ENCODE data around the gene FAM47E.

FAM47E gene

GRCh38 chr4:76272582-76272981 lies 21.1 kb downstream of the FAM47E start:
- H3K36me3 ChIP-seq (ENCODE audit: low read depth), result no peaks in the 10 kb centered on the region
- peaks cover 1% of the 10 kb centered on the region for H3K4me1 ChIP-seq (ENCODE audit: insufficient read depth, poor library complexity, severe bottlenecking)
- no peak for ATAC-seq (ENCODE audit: low read depth)
- TF ChIP-seq CTCF (IDR thresholded peaks at IDR 0.05; ENCODE audit: poor library complexity, severe bottlenecking), result no peak
- H3K27ac ChIP-seq (ENCODE audit: poor library complexity, severe bottlenecking), result no peak overlapping the region
- H3K4me3 ChIP-seq (ENCODE audit: severe bottlenecking), result no peak overlapping the region
- no peaks in the 10 kb centered on the region for H3K27me3 ChIP-seq (ENCODE audit: insufficient read depth, poor library complexity, severe bottlenecking)
- no peak for DNase-seq (ENCODE audit: low spot score)
- H3K9me3 ChIP-seq (ENCODE audit: severe bottlenecking), result no peaks in the 10 kb centered on the region

DNA sequence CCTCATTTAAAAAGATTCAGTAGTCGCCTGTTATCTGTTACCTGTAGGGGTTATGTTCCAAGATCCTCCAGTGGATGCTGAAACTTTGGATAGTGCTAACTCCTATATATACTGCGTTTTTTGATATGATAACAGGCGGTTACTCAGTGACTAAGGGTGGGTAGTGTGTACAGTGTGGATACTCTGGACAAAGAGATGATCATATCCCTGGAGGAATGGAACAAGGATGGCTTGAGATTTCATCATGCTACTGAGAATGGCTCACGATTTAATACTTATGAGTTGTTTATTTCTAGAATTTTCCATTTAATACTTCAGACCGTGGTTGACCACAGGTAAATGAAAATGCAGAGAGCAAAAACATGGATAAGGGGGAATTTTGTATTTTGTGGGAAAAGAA lies 21.5 kb downstream of the FAM47E start:
- no peaks in the 10 kb centered on the region for H3K36me3 ChIP-seq (ENCODE audit: low read depth)
- H3K4me1 ChIP-seq (ENCODE audit: insufficient read depth, poor library complexity, severe bottlenecking), result peaks cover 4% of the 10 kb centered on the region
- H3K27me3 ChIP-seq (ENCODE audit: insufficient read depth, poor library complexity, severe bottlenecking), result no peaks in the 10 kb centered on the region
- TF ChIP-seq CTCF (IDR thresholded peaks at IDR 0.05; ENCODE audit: poor library complexity, severe bottlenecking), result no peak
- no peak overlapping the region for H3K27ac ChIP-seq (ENCODE audit: poor library complexity, severe bottlenecking)
- ATAC-seq (ENCODE audit: low read depth) (no peak), DNase-seq (ENCODE audit: low spot score) (no peak)
- no peak overlapping the region for H3K4me3 ChIP-seq (ENCODE audit: severe bottlenecking)
- no peaks in the 10 kb centered on the region for H3K9me3 ChIP-seq (ENCODE audit: severe bottlenecking)

GRCh38 chr4:76275486-76276124 lies 24.1 kb downstream of the FAM47E start:
- Histone ChIP-seq H3K4me3 (ENCODE audit: severe bottlenecking) (no peak overlapping the region), H3K4me1 (ENCODE audit: insufficient read depth, poor library complexity, severe bottlenecking) (peaks cover 4% of the 10 kb centered on the region), H3K9me3 (ENCODE audit: severe bottlenecking) (no peaks in the 10 kb centered on the region), H3K27ac (ENCODE audit: poor library complexity, severe bottlenecking) (no peak overlapping the region), H3K36me3 (ENCODE audit: low read depth) (no peaks in the 10 kb centered on the region), H3K27me3 (ENCODE audit: insufficient read depth, poor library complexity, severe bottlenecking) (no peaks in the 10 kb centered on the region)
- TF ChIP-seq CTCF (IDR thresholded peaks at IDR 0.05; ENCODE audit: poor library complexity, severe bottlenecking), result no peak
- ATAC-seq (ENCODE audit: low read depth), result no peak
- no peak for DNase-seq (ENCODE audit: low spot score)

DNA sequence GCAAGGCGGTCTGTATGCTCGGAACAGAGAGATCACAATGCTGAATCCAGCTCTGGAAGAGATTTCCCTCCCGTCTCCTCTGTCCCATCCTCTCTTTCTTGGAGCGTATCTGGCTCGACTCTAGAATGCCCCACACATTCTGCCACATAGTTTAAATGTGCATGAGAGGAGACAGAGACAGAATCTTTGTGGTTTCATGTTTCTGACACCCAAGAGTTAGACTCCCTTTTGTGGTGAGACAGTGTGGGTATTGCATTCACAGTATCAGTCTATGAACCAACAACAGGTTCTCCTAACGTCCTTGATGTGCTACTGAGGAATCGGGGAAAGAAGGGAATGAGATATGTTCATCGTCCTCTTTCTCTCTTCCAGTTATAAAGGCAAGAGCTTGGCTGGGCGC lies 25.3 kb downstream of the FAM47E start:
- DNase-seq (ENCODE audit: low spot score) (no peak), ATAC-seq (ENCODE audit: low read depth) (no peak)
- no peaks in the 10 kb centered on the region for H3K27me3 ChIP-seq (ENCODE audit: insufficient read depth, poor library complexity, severe bottlenecking)
- H3K4me3 ChIP-seq (ENCODE audit: severe bottlenecking), result no peak overlapping the region
- no peaks in the 10 kb centered on the region for H3K36me3 ChIP-seq (ENCODE audit: low read depth)
- no peaks in the 10 kb centered on the region for H3K9me3 ChIP-seq (ENCODE audit: severe bottlenecking)
- peaks cover 4% of the 10 kb centered on the region for H3K4me1 ChIP-seq (ENCODE audit: insufficient read depth, poor library complexity, severe bottlenecking)
- no peak overlapping the region for H3K27ac ChIP-seq (ENCODE audit: poor library complexity, severe bottlenecking)
- TF ChIP-seq CTCF (IDR thresholded peaks at IDR 0.05; ENCODE audit: poor library complexity, severe bottlenecking), result no peak

DNA sequence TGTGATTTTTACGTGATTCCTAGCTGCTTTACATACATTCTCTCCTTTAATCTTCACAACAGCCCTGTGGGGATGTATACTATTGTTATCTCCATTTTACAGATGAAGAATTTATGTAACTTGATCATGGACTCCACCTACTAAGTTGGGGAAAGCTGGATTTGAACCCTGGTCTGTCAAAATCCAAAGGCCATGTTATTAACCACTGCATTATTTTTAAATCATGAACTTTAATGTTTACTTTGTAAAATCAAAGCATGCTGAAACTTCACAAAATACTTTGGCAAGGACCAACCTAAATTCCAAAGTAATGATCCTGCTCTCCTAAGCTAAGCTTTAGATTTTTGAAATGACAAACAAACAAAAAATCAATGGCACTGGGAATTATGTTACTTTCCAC lies 26.1 kb downstream of the FAM47E start:
- TF ChIP-seq CTCF (IDR thresholded peaks at IDR 0.05; ENCODE audit: poor library complexity, severe bottlenecking), result no peak
- Histone ChIP-seq H3K4me3 (ENCODE audit: severe bottlenecking) (no peak overlapping the region), H3K9me3 (ENCODE audit: severe bottlenecking) (no peaks in the 10 kb centered on the region), H3K36me3 (ENCODE audit: low read depth) (no peaks in the 10 kb centered on the region), H3K27ac (ENCODE audit: poor library complexity, severe bottlenecking) (no peak overlapping the region), H3K27me3 (ENCODE audit: insufficient read depth, poor library complexity, severe bottlenecking) (no peaks in the 10 kb centered on the region), H3K4me1 (ENCODE audit: insufficient read depth, poor library complexity, severe bottlenecking) (peaks cover 4% of the 10 kb centered on the region)
- ATAC-seq (ENCODE audit: low read depth), result no peak
- DNase-seq (ENCODE audit: low spot score), result no peak

Data from RWPE2 (cell line).